ENCODE measurements around the gene UBE2E2.

DNA sequence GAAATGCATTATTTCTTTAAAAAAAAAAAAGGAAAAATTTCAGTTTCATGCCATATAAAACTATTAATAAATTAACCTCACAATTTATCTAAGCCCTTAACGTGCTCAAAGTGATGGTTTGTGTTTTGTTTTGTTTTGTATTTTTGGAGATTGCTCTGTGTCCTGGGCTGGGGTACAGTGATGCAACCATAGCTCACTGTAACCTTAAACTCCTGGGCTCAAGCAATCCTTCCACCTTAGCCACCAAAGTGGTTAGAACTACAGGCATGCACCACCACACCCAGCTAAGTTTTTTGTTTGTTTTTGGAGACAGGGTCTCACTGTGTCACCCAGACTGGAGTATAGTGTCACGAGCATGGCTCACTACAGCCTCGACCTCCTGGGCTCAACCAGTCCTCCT is 180.7 kb downstream of the UBE2E2 start:
- TF ChIP-seq GATA3 (IDR thresholded peaks at IDR 0.05; ENCODE audit: low read depth, low read length) (no peak), GATA2 (IDR thresholded peaks at IDR 0.05; ENCODE audit: low read depth, low read length) (no peak)

All from SH-SY5Y (cell line).